MM.1S (cell line): ENCODE measurements around the gene DDX5.

Experiments used
- EZH2 ChIP-seq: fragments of 300-600 bp; sonication (generic); optimal IDR thresholded peaks from 2 replicates; pipeline ENCODE3; 2017; ENCODE audit warnings: low read depth, mild to moderate bottlenecking, antibody characterized with exemption, low read length, mixed read lengths
- EZH2phosphoT487 ChIP-seq: fragments of 300-600 bp; sonication (generic); IDR thresholded peaks from 2 replicates; pipeline ENCODE4 v1.6.1; 2018; ENCODE audit warnings: antibody characterized with exemption, low read length
- TF ChIP-seq, protein P1 (sequence below): fragments of 300-600 bp; sonication (generic); IDR thresholded peaks from 2 replicates; pipeline ENCODE4 v1.5.1; 2016; ENCODE audit warnings: antibody characterized with exemption, low read length, mixed read lengths

- TF ChIP-seq EZH2phosphoT487 = no peak
- TF ChIP-seq, protein P1, sequence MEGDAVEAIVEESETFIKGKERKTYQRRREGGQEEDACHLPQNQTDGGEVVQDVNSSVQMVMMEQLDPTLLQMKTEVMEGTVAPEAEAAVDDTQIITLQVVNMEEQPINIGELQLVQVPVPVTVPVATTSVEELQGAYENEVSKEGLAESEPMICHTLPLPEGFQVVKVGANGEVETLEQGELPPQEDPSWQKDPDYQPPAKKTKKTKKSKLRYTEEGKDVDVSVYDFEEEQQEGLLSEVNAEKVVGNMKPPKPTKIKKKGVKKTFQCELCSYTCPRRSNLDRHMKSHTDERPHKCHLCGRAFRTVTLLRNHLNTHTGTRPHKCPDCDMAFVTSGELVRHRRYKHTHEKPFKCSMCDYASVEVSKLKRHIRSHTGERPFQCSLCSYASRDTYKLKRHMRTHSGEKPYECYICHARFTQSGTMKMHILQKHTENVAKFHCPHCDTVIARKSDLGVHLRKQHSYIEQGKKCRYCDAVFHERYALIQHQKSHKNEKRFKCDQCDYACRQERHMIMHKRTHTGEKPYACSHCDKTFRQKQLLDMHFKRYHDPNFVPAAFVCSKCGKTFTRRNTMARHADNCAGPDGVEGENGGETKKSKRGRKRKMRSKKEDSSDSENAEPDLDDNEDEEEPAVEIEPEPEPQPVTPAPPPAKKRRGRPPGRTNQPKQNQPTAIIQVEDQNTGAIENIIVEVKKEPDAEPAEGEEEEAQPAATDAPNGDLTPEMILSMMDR = no peak
- no peak for TF ChIP-seq EZH2
Observed at GRCh38 chr17:64554028-64554637, 48.0 kb upstream of the DDX5 start.
